Fibroblast of lung (primary cell): ENCODE data around the gene DCST2. TPM values are rescaled to one million over a fixed set of nuclear protein-coding genes. Genes with fewer than 3 reads are reported as not detected.

Source experiments
- DNase-seq, 2 donors: peaks; one replicate each; pipeline versions ENCODE4 v3.0.0 to v3.0.0-alpha.2; 2010; ENCODE audit warnings: low read depth in 2 of 2
- H2AFZ ChIP-seq: 2 replicates; pipeline ENCODE4 v1.5.1; 2012; ENCODE audit warnings: low read length, control low read depth, inconsistent platforms
- H3K27ac ChIP-seq: 2 replicates; pipeline ENCODE4 v1.5.1; 2011; ENCODE audit warnings: low read length, control low read depth; ENCODE audit not compliant: insufficient read depth
- H3K27me3 ChIP-seq: 2 replicates; pipeline ENCODE4 v1.5.1; 2011; ENCODE audit warnings: mild to moderate bottlenecking, low read length; ENCODE audit not compliant: control insufficient read depth, insufficient read depth
- H3K36me3 ChIP-seq: 2 replicates; pipeline ENCODE4 v1.5.1; 2011; ENCODE audit warnings: low read length; ENCODE audit not compliant: control insufficient read depth, insufficient read depth
- H3K4me1 ChIP-seq: 2 replicates; pipeline ENCODE4 v1.5.1; 2011; ENCODE audit warnings: low read length; ENCODE audit not compliant: control insufficient read depth, insufficient read depth; ENCODE audit errors: extremely low read depth
- H3K4me2 ChIP-seq: 2 replicates; pipeline ENCODE4 v1.5.1; 2011; ENCODE audit warnings: low read length, control low read depth; ENCODE audit not compliant: insufficient read depth; ENCODE audit errors: extremely low read depth
- H3K4me3 ChIP-seq, 4 experiments: fragments of 200-600 bp in 1 of 4; sonication (generic) in 1 of 4; replicated peaks in 1 of 4; 2 replicates each; pipeline ENCODE4 v1.5.1; 2011 to 2016; ENCODE audit warnings: low read length in 4 of 4, low read depth in 3 of 4, mild to moderate bottlenecking in 3 of 4, control low read depth in 2 of 4, inconsistent platforms in 1 of 4, mixed read lengths in 1 of 4; ENCODE audit not compliant: insufficient read depth in 1 of 4; ENCODE audit errors: control extremely low read depth in 1 of 4
- H3K79me2 ChIP-seq: 2 replicates; pipeline ENCODE4 v1.5.1; 2012; ENCODE audit warnings: mild to moderate bottlenecking, low read length, inconsistent platforms; ENCODE audit not compliant: control insufficient read depth, insufficient read depth
- H3K9ac ChIP-seq: 2 replicates; pipeline ENCODE4 v1.5.1; 2011; ENCODE audit warnings: mild to moderate bottlenecking, low read length, control low read depth; ENCODE audit not compliant: insufficient read depth
- H3K9me3 ChIP-seq: 2 replicates; pipeline ENCODE4 v1.5.1; 2012; ENCODE audit warnings: low read depth, low read length; ENCODE audit not compliant: control insufficient read depth, insufficient read depth
- H4K20me1 ChIP-seq: 2 replicates; pipeline ENCODE4 v1.5.1; 2011; ENCODE audit warnings: low read length; ENCODE audit not compliant: control insufficient read depth, insufficient read depth; ENCODE audit errors: extremely low read depth
- EZH2 ChIP-seq: IDR thresholded peaks from 2 replicates; pipeline ENCODE4 v1.5.1; 2012; ENCODE audit warnings: low read length, control low read depth, mild to moderate bottlenecking; ENCODE audit errors: missing control alignments
- polyA plus RNA-seq, 2 donors: library from polyadenylated mRNA; depleted of rRNA in 1 of 2; stranded (reverse) in 1 of 2; unstranded in 1 of 2; fragments of >200 nt; gene quantifications; 2 replicates each; pipeline ENCODE4 v1.2.1, GENCODE V29; 2011 to 2012; ENCODE audit warnings: missing spikeins in 1 of 2
- total RNA-seq: library from RNA; depleted of rRNA; stranded (reverse); fragments of >200 nt; gene quantifications from 2 replicates; pipeline ENCODE4 v1.2.1, GENCODE V29; 2014
- TF ChIP-seq, protein P1 (sequence below), 2 donors: IDR thresholded peaks in 1 of 2; conservative IDR thresholded peaks in 1 of 2; 1 replicate in 1 of 2; 2 replicates in 1 of 2; pipeline ENCODE4 v1.5.1; 2011 to 2012; ENCODE audit warnings: low read length in 2 of 2, control low read depth in 1 of 2, inconsistent platforms in 1 of 2, low read depth in 1 of 2, mild to moderate bottlenecking in 1 of 2

The DCST2 gene
- total and polyA plus RNA-seq, 2 donors (not counting 1 experiment from before 2014, with no cell fraction given) = 0.06 to 0.17 TPM

DNA sequence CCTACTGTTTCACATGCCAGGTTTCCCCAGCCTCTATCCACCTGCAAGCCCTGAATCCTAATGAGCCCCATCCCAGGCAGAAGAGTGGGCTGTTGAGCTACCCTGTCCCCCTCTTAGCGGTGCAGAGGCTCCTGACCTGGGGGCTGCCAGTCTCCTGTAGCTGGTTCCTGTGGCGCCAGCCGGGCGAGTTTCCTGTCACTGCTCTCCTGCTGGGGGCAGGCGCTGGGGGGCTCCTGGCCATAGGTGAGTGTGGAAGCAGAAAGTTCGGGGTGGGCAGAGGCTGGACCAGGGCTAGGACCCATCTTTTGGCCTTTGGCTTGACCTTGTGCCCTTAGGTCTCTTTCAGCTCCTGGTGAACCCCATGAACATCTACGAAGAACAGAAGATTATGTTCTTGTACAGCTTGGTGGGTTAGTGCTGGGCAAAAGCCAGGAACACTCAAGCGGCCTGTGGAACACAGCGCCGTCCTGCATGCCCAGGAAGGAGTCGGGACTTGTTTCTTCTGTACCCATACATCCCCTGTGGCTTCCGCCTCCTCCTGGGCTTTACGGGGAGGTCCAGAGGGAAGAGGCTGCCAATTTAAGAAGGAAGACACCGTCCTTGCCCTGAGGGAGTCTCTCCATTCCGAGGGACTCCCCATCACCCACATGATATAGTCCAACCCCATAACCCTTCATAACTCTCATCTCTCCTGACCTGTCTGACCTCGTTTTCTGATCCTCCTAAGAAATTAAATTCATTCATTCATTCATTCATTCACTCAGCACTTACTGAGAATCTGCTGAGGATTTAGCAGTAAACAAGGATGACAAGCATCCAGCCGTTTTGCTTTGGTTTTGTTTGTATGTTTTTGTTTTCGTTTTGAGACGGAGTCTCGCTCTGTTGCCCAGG is 982 bp upstream of the DCST2 start:
- H3K27ac ChIP-seq = no peak overlapping the region
- peaks cover 8% of the 10 kb centered on the region for H3K27me3 ChIP-seq
- TF ChIP-seq, protein P1, sequence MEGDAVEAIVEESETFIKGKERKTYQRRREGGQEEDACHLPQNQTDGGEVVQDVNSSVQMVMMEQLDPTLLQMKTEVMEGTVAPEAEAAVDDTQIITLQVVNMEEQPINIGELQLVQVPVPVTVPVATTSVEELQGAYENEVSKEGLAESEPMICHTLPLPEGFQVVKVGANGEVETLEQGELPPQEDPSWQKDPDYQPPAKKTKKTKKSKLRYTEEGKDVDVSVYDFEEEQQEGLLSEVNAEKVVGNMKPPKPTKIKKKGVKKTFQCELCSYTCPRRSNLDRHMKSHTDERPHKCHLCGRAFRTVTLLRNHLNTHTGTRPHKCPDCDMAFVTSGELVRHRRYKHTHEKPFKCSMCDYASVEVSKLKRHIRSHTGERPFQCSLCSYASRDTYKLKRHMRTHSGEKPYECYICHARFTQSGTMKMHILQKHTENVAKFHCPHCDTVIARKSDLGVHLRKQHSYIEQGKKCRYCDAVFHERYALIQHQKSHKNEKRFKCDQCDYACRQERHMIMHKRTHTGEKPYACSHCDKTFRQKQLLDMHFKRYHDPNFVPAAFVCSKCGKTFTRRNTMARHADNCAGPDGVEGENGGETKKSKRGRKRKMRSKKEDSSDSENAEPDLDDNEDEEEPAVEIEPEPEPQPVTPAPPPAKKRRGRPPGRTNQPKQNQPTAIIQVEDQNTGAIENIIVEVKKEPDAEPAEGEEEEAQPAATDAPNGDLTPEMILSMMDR (conservative IDR thresholded peaks at IDR 0.05 in 1 of 2, IDR thresholded peaks at IDR 0.05 in 1 of 2; ENCODE audit: low read depth in 1 of 2, low read length in 2 of 2) = no peak
- TF ChIP-seq EZH2 = no peak
- no peaks in the 10 kb centered on the region for H3K36me3 ChIP-seq
- H2AFZ ChIP-seq = no peak overlapping the region
- H4K20me1 ChIP-seq = no peaks in the 10 kb centered on the region
- H3K9ac ChIP-seq = no peak overlapping the region
- H3K4me2 ChIP-seq = no peak overlapping the region
- no peak for DNase-seq
- H3K9me3 ChIP-seq = no peaks in the 10 kb centered on the region
- H3K4me1 ChIP-seq = no peaks in the 10 kb centered on the region
- H3K4me3 ChIP-seq = no peak overlapping the region
- no peaks in the 10 kb centered on the region for H3K79me2 ChIP-seq

DNA sequence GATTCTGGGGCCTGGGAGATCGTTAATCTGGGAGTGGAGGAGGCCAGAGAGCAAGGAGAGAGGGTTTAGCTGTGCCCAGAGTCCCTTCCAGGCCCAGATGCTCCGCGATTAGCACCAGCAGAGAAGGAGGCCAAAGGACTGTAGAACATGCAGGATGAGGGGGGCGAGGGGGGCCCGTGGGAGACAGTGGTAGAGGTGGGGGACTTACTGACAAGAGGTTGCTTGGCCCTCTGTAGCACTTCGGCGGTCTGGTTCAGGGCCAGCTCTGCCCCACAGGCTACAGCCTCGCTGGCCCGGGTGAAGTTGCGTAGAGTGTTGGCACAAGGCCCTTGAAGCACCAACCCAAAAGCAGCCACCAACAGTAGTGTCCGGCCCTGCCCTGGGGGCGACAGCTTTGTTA is 695 bp downstream of the DCST2 start:
- H3K27ac ChIP-seq = no peak overlapping the region
- TF ChIP-seq, protein P1 (conservative IDR thresholded peaks at IDR 0.05 in 1 of 2, IDR thresholded peaks at IDR 0.05 in 1 of 2; ENCODE audit: low read depth in 1 of 2, low read length in 2 of 2) = no peak

DNA sequence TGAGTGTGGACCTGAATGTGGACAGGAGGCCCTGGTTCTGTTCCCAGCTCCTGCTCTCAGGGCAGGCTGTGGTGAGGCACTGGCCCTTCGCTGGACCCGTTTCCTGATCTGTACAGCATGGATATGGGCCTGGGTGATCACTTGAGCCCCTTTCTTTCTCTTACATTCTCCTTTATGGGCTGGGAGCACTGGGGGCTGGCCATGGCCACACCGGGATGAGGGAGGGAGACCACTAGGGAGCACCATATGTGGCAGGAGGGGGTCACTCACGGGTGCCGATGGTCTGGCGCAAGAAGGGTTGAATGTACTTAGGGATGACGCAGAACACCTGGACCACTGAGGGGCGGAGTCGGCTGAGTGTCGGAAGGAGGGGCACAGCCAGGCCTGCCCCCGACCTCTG is 2.7 kb downstream of the DCST2 start:
- TF ChIP-seq EZH2 = no peak
- TF ChIP-seq, protein P1 (conservative IDR thresholded peaks at IDR 0.05 in 1 of 2, IDR thresholded peaks at IDR 0.05 in 1 of 2; ENCODE audit: low read depth in 1 of 2, low read length in 2 of 2) = no peak
- H3K9me3 ChIP-seq = no peaks in the 10 kb centered on the region
- H3K27me3 ChIP-seq = peaks cover 3% of the 10 kb centered on the region
- H3K27ac ChIP-seq = no peak overlapping the region
- no peaks in the 10 kb centered on the region for H3K36me3 ChIP-seq
- H3K4me3 ChIP-seq = no peak overlapping the region
- H2AFZ ChIP-seq = no peak overlapping the region
- H3K79me2 ChIP-seq = no peaks in the 10 kb centered on the region
- no peak overlapping the region for H3K4me2 ChIP-seq
- no peaks in the 10 kb centered on the region for H3K4me1 ChIP-seq
- H4K20me1 ChIP-seq = no peaks in the 10 kb centered on the region
- no peak overlapping the region for H3K9ac ChIP-seq
- DNase-seq = no peak

More for the DNA sequence above, 695 bp downstream of the DCST2 start:
- Histone ChIP-seq H3K9me3 (no peaks in the 10 kb centered on the region), H3K27me3 (peaks cover 5% of the 10 kb centered on the region), H2AFZ (no peak overlapping the region), H3K4me1 (no peaks in the 10 kb centered on the region), H4K20me1 (no peaks in the 10 kb centered on the region), H3K79me2 (no peaks in the 10 kb centered on the region), H3K4me2 (no peak overlapping the region), H3K4me3 (no peak overlapping the region), H3K9ac (no peak overlapping the region), H3K36me3 (no peaks in the 10 kb centered on the region)
- DNase-seq = no peak
